A549 (cell line): ENCODE results near the gene PDCD1. TPM values are rescaled to one million over a fixed set of nuclear protein-coding genes. Genes with fewer than 3 reads are reported as not detected.

ENCODE experiments used
- ATAC-seq, 2 experiments: fragments of 200-7000 bp in 1 of 2; fragments of >200 bp in 1 of 2; cut with Nextera tagmentation in 1 of 2; cut with Tn5 transposase in 1 of 2; 3 replicates each; pipeline versions ENCODE4 v1.8.0 to v1.9.1; 2018 to 2020; ENCODE audit warnings: mild to moderate bottlenecking in 1 of 2, moderate library complexity in 1 of 2
- CTCF ChIA-PET: fragments of 300-600 bp; sonication (Branson Sonifier 250); formaldehyde crosslinking; extraction: SDS; loops from one replicate; lab custom pipeline; 2021; ENCODE audit warnings: antibody characterized with exemption, inconsistent platforms; lab: Yijun Ruan, JAX
- POLR2A ChIA-PET: fragments of 350-600 bp; formaldehyde crosslinking; extraction: SDS; loops from one replicate; lab custom pipeline; 2021; ENCODE audit warnings: antibody characterized with exemption, inconsistent platforms; lab: Yijun Ruan, JAX
- DNase-seq, 2 experiments: peaks; one replicate each; pipeline versions ENCODE4 v3.0.0 to v3.0.0-alpha.2; 2011 to 2016; ENCODE audit warnings: low read depth in 1 of 2, low spot score in 1 of 2
- FAIRE-seq: peaks from 2 replicates; lab custom pipeline; 2011; peaks lifted over from hg19 to GRCh38; lab: Jason Lieb, UNC
- H3K27ac ChIP-seq, 2 experiments: fragments of >200 bp; sonication (Bioruptor Twin); formaldehyde crosslinking; 3 replicates each; pipeline ENCODE4 v1.5.1; 2016 to 2017
- H3K4me1 ChIP-seq: fragments of >200 bp; sonication (Bioruptor Twin); formaldehyde crosslinking; 3 replicates; pipeline ENCODE4 v1.6.1; 2016
- H3K4me2 ChIP-seq: fragments of >200 bp; sonication (Bioruptor Twin); formaldehyde crosslinking; 3 replicates; pipeline ENCODE4 v1.6.1; 2016
- H3K4me3 ChIP-seq: fragments of >200 bp; sonication (Bioruptor Twin); formaldehyde crosslinking; 3 replicates; pipeline ENCODE4 v1.5.1; 2016
- H3K9me3 ChIP-seq: fragments of >200 bp; sonication (Bioruptor Twin); formaldehyde crosslinking; 3 replicates; pipeline ENCODE4 v1.6.1; 2016
- ATOH8 ChIP-seq: fragments of 250-450 bp; sonication (Bioruptor Pico); IDR thresholded peaks from 2 replicates; pipeline ENCODE4 v1.5.0; 2020; ENCODE audit warnings: low read depth, mild to moderate bottlenecking, moderate library complexity
- BCL3 ChIP-seq: fragments of >200 bp; sonication (Bioruptor Twin); formaldehyde crosslinking; IDR thresholded peaks from 3 replicates; pipeline ENCODE4 v1.6.1; 2016
- BHLHE40 ChIP-seq: IDR thresholded peaks from 2 replicates; pipeline ENCODE4 v1.6.1; 2012; ENCODE audit warnings: low read depth, low read length, inconsistent platforms
- CBX2 ChIP-seq: fragments of 200-600 bp; sonication (generic); IDR thresholded peaks from 2 replicates; pipeline ENCODE4 v1.6.1; 2016; ENCODE audit warnings: low read depth, mild to moderate bottlenecking, borderline replicate concordance
- CBX8 ChIP-seq: fragments of 200-600 bp; sonication (generic); IDR thresholded peaks from 2 replicates; pipeline ENCODE4 v1.6.1; 2016
- CHD4 ChIP-seq: fragments of 200-600 bp; sonication (generic); IDR thresholded peaks from 2 replicates; pipeline ENCODE4 v1.6.1; 2016; ENCODE audit warnings: antibody characterized with exemption, mild to moderate bottlenecking, borderline replicate concordance
- EHMT2 ChIP-seq: fragments of 200-600 bp; sonication (generic); IDR thresholded peaks from 2 replicates; pipeline ENCODE4 v1.6.1; 2016; ENCODE audit warnings: antibody characterized with exemption, low read depth, mild to moderate bottlenecking, moderate library complexity
- ELK1 ChIP-seq: fragments of 150-350 bp; IDR thresholded peaks from 2 replicates; pipeline ENCODE4 v1.6.1; 2014; ENCODE audit warnings: low read depth, mild to moderate bottlenecking, low read length
- EP300 ChIP-seq, 2 experiments: fragments of >200 bp; sonication (Bioruptor Twin); formaldehyde crosslinking; IDR thresholded peaks; 2 replicates in 1 of 2; 3 replicates in 1 of 2; pipeline ENCODE4 v1.6.1; 2016 to 2017
- FOSB ChIP-seq: fragments of 250-450 bp; sonication (Bioruptor Pico); IDR thresholded peaks from 2 replicates; pipeline ENCODE4 v1.5.0; 2020; ENCODE audit warnings: mild to moderate bottlenecking, moderate library complexity
- FOXS1 ChIP-seq: fragments of 250-450 bp; sonication (Bioruptor Pico); IDR thresholded peaks from 2 replicates; pipeline ENCODE4 v1.5.0; 2020; ENCODE audit warnings: mild to moderate bottlenecking, moderate library complexity
- HES2 ChIP-seq: fragments of >200 bp; sonication (Bioruptor Twin); formaldehyde crosslinking; IDR thresholded peaks from 2 replicates; pipeline ENCODE4 v1.6.1; 2016
- HMGXB4 ChIP-seq: fragments of 250-450 bp; sonication (Bioruptor Pico); IDR thresholded peaks from 2 replicates; pipeline ENCODE4 v1.5.0; 2021; ENCODE audit warnings: mild to moderate bottlenecking, moderate library complexity, borderline replicate concordance
- HOXB13 ChIP-seq: fragments of 250-450 bp; sonication (Bioruptor Pico); IDR thresholded peaks from 2 replicates; pipeline ENCODE4 v1.5.0; 2020; ENCODE audit warnings: low read depth, mild to moderate bottlenecking, moderate library complexity
- KDM1A ChIP-seq: fragments of 200-600 bp; sonication (generic); IDR thresholded peaks from 2 replicates; pipeline ENCODE4 v1.6.1; 2016; ENCODE audit warnings: low read depth, mild to moderate bottlenecking
- KDM5A ChIP-seq: fragments of 200-600 bp; sonication (generic); IDR thresholded peaks from 2 replicates; pipeline ENCODE4 v1.6.1; 2016; ENCODE audit warnings: antibody characterized with exemption, mild to moderate bottlenecking
- NFE2L2 ChIP-seq: fragments of 150-350 bp; conservative IDR thresholded peaks from 2 replicates; pipeline ENCODE4 v1.6.1; 2014; ENCODE audit warnings: low read length
- PBX3 ChIP-seq: IDR thresholded peaks from 2 replicates; pipeline ENCODE4 v1.6.1; 2012
- POLR2AphosphoS2 ChIP-seq: conservative IDR thresholded peaks from 2 replicates; pipeline ENCODE4 v1.6.1; 2012; ENCODE audit warnings: low read length, improper control_type of control experiment, inconsistent platforms
- RCOR1 ChIP-seq: fragments of 150-350 bp; IDR thresholded peaks from 2 replicates; pipeline ENCODE4 v1.6.1; 2014; ENCODE audit warnings: antibody characterized with exemption, low read length, low read depth
- REST ChIP-seq: fragments of 200-600 bp; sonication (generic); IDR thresholded peaks from 2 replicates; pipeline ENCODE4 v1.6.1; 2016; ENCODE audit warnings: antibody characterized with exemption, mild to moderate bottlenecking, moderate library complexity
- WGBS: methylation state at CpG from one replicate; pipeline ENCODE4 v1.1.6; 2017; ENCODE audit errors: missing lambda C conversion rate; 5-methylcytosine and 5-hydroxymethylcytosine counted together
- polyA plus RNA-seq, 4 experiments: library from polyadenylated mRNA; depleted of rRNA in 3 of 4; stranded (reverse); fragments of >200 nt; fragmentation: RNase III in 1 of 4; extraction: RNeasy Plus Mini Kit Qiagen cat#74134 plus additional on column Dnase treatment in 1 of 4; gene quantifications; 2 replicates in 3 of 4; 3 replicates in 1 of 4; pipeline ENCODE4 v1.2.3, GENCODE V29; 2011 to 2017

Gene PDCD1
- polyA plus RNA-seq, 2 of the 4 experiments (the other 2 are of a cell fraction) = not detected

GRCh38 chr2:241862093-241862492, 3.4 kb upstream of the PDCD1 start:
- no peak for DNase-seq
- Histone ChIP-seq H3K4me1 (no peaks in the 10 kb centered on the region), H3K9me3 (no peaks in the 10 kb centered on the region), H3K4me2 (no peak overlapping the region), H3K4me3 (no peak overlapping the region), H3K27ac (no peak overlapping the region)
- no peak for TF ChIP-seq FOSB (CRISPR knock-in tag)
- TF ChIP-seq BCL3 = no peak
- no peak for TF ChIP-seq KDM5A
- no peak for ATAC-seq
- CTCF ChIA-PET = interaction anchor here (0.6 kb wide), 1 partner anchor 824 kb away, joined by 4 read pairs; no protein-coding TSS in a partner anchor
- POLR2A ChIA-PET = no interaction called here
- 56% methylated on average over 8 of the region's 8 CpGs for WGBS
- no peak for FAIRE-seq

- Histone ChIP-seq H3K4me2 (no peak overlapping the region), H3K4me3 (no peak overlapping the region), H3K27ac (no peak overlapping the region), H3K4me1 (no peaks in the 10 kb centered on the region), H3K9me3 (no peaks in the 10 kb centered on the region)
- 92% methylated on average over 1 of the region's 1 CpG for WGBS
- ChIA-PET POLR2A (no interaction called here), CTCF (no interaction called here)
- ATAC-seq (no peak), DNase-seq (no peak), FAIRE-seq (no peak)
- TF ChIP-seq BHLHE40 (no peak), KDM1A (no peak), EP300 (IDR thresholded peaks at IDR 0.05) (no peak), POLR2AphosphoS2 (no peak), RCOR1 (no peak), HMGXB4 (CRISPR knock-in tag) (no peak), CHD4 (no peak), ELK1 (no peak), FOXS1 (CRISPR knock-in tag) (no peak), PBX3 (no peak), ATOH8 (no peak), CBX8 (no peak), REST (no peak), HOXB13 (no peak), NFE2L2 (no peak), CBX2 (no peak), EHMT2 (no peak), HES2 (no peak), FOSB (CRISPR knock-in tag) (no peak)
Measured at GRCh38 chr2:241861264-241861663, 2.6 kb upstream of the PDCD1 start.
